HFFc6 (cell line): ENCODE results near the gene PPP6R1. TPM values are rescaled to one million over a fixed set of nuclear protein-coding genes. Genes with fewer than 3 reads are reported as not detected.

Source experiments
- DNase-seq: peaks from one replicate; pipeline ENCODE4 v3.0.0-alpha.2; 2018
- H3K27ac Mint-ChIP-seq: 2 replicates; pipeline ENCODE4 v1.8.0; 2020; ENCODE audit warnings: mild to moderate bottlenecking, mixed read lengths
- H3K27me3 Mint-ChIP-seq: 2 replicates; pipeline ENCODE4 v1.8.0; 2021; ENCODE audit warnings: mild to moderate bottlenecking, moderate library complexity, mixed read lengths; ENCODE audit not compliant: insufficient read depth
- H3K36me3 Mint-ChIP-seq: 2 replicates; pipeline ENCODE4 v1.8.0; 2021; ENCODE audit warnings: low read depth, mixed read lengths
- H3K4me1 Mint-ChIP-seq: 2 replicates; pipeline ENCODE4 v1.8.0; 2020; ENCODE audit warnings: low read depth, mixed read lengths
- H3K4me3 Mint-ChIP-seq: 2 replicates; pipeline ENCODE4 v1.8.0; 2020; ENCODE audit warnings: mild to moderate bottlenecking, moderate library complexity, mixed read lengths
- H3K9me3 Mint-ChIP-seq: 2 replicates; pipeline ENCODE4 v1.8.0; 2020; ENCODE audit warnings: mild to moderate bottlenecking, mixed read lengths
- CTCF ChIP-seq: fragments of 200-600 bp; sonication (generic); IDR thresholded peaks from 2 replicates; pipeline ENCODE4 v1.5.0; 2021; ENCODE audit warnings: antibody characterized with exemption, mild to moderate bottlenecking
- total RNA-seq, 6 experiments: library from RNA; stranded (reverse); fragmentation: NEBNext Ultra II Directional; extraction: Animal tissue kit (Norgen Biotek cat#: 25700); gene quantifications; 2 replicates in 1 of 6; 3 replicates in 5 of 6; pipeline ENCODE4 v1.2.3, GENCODE V29; 2021

Gene PPP6R1
- total RNA-seq, 6 experiments from 2014 or later = 85.8 to 93.7 (median 88.9) TPM

- no peak for DNase-seq
- Mint-ChIP-seq H3K4me3 (no peak overlapping the region), H3K27ac (no peak overlapping the region), H3K9me3 (no peaks in the 10 kb centered on the region), H3K27me3 (peaks cover 4% of the 10 kb centered on the region; the same call in 1 of the 2 replicates), H3K4me1 (peaks cover 13% of the 10 kb centered on the region), H3K36me3 (no peaks in the 10 kb centered on the region)
- TF ChIP-seq CTCF = no peak
Measured at GRCh38 chr19:55287361-55288079, 28.7 kb upstream of the PPP6R1 start.

GRCh38 chr19:55285229-55285890, 26.5 kb upstream of the PPP6R1 start:
- peaks cover 24% of the 10 kb centered on the region for H3K4me1 Mint-ChIP-seq
- no peaks in the 10 kb centered on the region for H3K9me3 Mint-ChIP-seq
- H3K27ac Mint-ChIP-seq = peak overlapping the region; percentile 69
- no peak for DNase-seq
- peak overlapping the region; percentile 82 for H3K4me3 Mint-ChIP-seq
- peaks cover 4% of the 10 kb centered on the region; the same call in 1 of the 2 replicates for H3K27me3 Mint-ChIP-seq
- TF ChIP-seq CTCF = no peak
- H3K36me3 Mint-ChIP-seq = no peaks in the 10 kb centered on the region

GRCh38 chr19:55284405-55285058, 25.7 kb upstream of the PPP6R1 start:
- Mint-ChIP-seq H3K27ac (peak overlapping the region; percentile 69), H3K4me3 (peak overlapping the region; percentile 82), H3K27me3 (peaks cover 4% of the 10 kb centered on the region; the same call in 1 of the 2 replicates), H3K9me3 (no peaks in the 10 kb centered on the region), H3K36me3 (no peaks in the 10 kb centered on the region), H3K4me1 (peaks cover 29% of the 10 kb centered on the region)
- no peak for DNase-seq
- no peak for TF ChIP-seq CTCF

- Mint-ChIP-seq H3K4me1 (peaks cover 36% of the 10 kb centered on the region), H3K27ac (peak within 1 kb of the TSS; percentile 55), H3K9me3 (no peaks in the 10 kb centered on the region), H3K36me3 (no peaks in the 10 kb centered on the region), H3K4me3 (peak within 1 kb of the TSS; percentile 82), H3K27me3 (peaks cover 4% of the 10 kb centered on the region; the same call in 1 of the 2 replicates)
- TF ChIP-seq CTCF = no peak
- DNase-seq = peak; percentile 39
Measured at GRCh38 chr19:55283548-55284377, 24.9 kb upstream of the PPP6R1 start, which contains the start of gene BRSK1. TSS of gene BRSK1 (plus strand) at chr19:55283997. CDS start at chr19:55284443, 446 bp downstream.
